ENCODE data around the gene RAX2. TPM values are rescaled to one million over a fixed set of nuclear protein-coding genes. Genes with fewer than 3 reads are reported as not detected.

Gene RAX2
- total and polyA plus RNA-seq, 10 of the 15 experiments (the other 5 are each of a cell fraction or from before 2014, with no cell fraction given) = not detected

DNA sequence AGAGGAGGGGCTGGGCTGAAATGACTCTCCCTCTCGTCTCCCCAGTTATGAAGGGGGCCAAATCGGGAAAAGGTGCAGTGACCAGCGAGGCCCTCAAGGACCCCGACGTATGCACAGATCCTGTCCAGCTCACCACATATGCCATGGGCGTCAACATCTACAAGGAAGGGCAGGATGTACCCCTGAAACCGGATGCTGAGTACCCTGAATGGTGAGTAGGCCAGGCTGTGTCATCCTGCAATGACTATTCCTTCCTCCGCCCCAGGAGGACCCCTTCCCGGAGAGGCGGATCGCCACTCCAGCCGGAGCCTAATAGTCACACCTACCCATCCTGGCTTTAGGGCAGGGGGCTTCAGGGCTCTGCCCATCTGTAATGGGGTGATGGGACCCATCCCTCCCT is 6.9 kb downstream of the RAX2 start:
- Histone ChIP-seq H3K27ac (ENCODE audit: control insufficient read depth, insufficient read depth) (no peak overlapping the region), H3K27me3 (replicated peaks in 1 of 2; ENCODE audit: control insufficient read depth in 2 of 2, insufficient read depth in 2 of 2, low read length in 1 of 2) (no peaks in the 10 kb centered on the region), H3K4me1 (ENCODE audit: control insufficient read depth, insufficient read depth, low read length) (peaks cover 4% of the 10 kb centered on the region; the same call in 1 of the 2 replicates), H3K9ac (ENCODE audit: control insufficient read depth, insufficient read depth, low read length) (no peak overlapping the region), H3K4me2 (ENCODE audit: control insufficient read depth, insufficient read depth) (no peak overlapping the region), H2AFZ (ENCODE audit: control insufficient read depth, low read depth, low read length) (no peak overlapping the region), H3K9me3 (replicated peaks; ENCODE audit: control insufficient read depth, insufficient read depth, low read length) (no peaks in the 10 kb centered on the region), H3K36me3 (ENCODE audit: control insufficient read depth in 2 of 2, insufficient read depth in 2 of 2, low read length in 1 of 2) (peaks cover 0 to 18% of the 10 kb centered on the region in 2 experiments; a peak in 2 of 4 replicates), H3K4me3 (no peak overlapping the region), H4K20me1 (ENCODE audit: control insufficient read depth, insufficient read depth) (no peaks in the 10 kb centered on the region), H3K79me2 (ENCODE audit: control insufficient read depth, insufficient read depth, low read length) (peaks cover 17% of the 10 kb centered on the region)
- FAIRE-seq = no peak
- BruUV-seq (replicated peaks) = no TSS peak
- TF ChIP-seq EP300 (IDR thresholded peaks at IDR 0.05; ENCODE audit: borderline replicate concordance in 1 of 2, control insufficient read depth in 1 of 2, low read depth in 2 of 2, low read length in 2 of 2) = no peak
- TF ChIP-seq KAT2A (conservative IDR thresholded peaks at IDR 0.05; ENCODE audit: control insufficient read depth, low read depth, low read length) = no peak
- TF ChIP-seq SIX5 (IDR thresholded peaks at IDR 0.05; ENCODE audit: low read depth, low read length, severe bottlenecking) = no peak
- no peak for TF ChIP-seq ZBED1 (IDR thresholded peaks at IDR 0.05; ENCODE audit: borderline replicate concordance)
- TF ChIP-seq EED (IDR thresholded peaks at IDR 0.05; ENCODE audit: low read depth) = no peak
- TF ChIP-seq MYB (IDR thresholded peaks at IDR 0.05; ENCODE audit: borderline replicate concordance, low read depth, low read length) = no peak
- POLR2A ChIA-PET = no interaction called here
- in situ Hi-C loops (cut with MboI) (no loop called here), intact Hi-C loops (cut with micrococcal nuclease; ENCODE audit: unreplicated experiment) (no loop called here)
- no peak for ATAC-seq
- RAD21 ChIA-PET (ENCODE audit: unreplicated experiment) = no interaction called here
- SMC1A ChIA-PET (ENCODE audit: uncharacterized antibody, unreplicated experiment) = no interaction called here
- CTCF ChIA-PET = no interaction called here
- DNase-seq (ENCODE audit: low read depth, low spot score) = no peak
- WGBS (ENCODE audit: insufficient coverage, insufficient replicate concordance, low lambda C conversion rate, missing lambda C conversion rate) = 89% methylated on average over 12 of the region's 12 CpGs
